Loucy (cell line): ENCODE data around the gene FNTB.

Experiments
- H2AFZ ChIP-seq: fragments of 200-600 bp; sonication (generic); 2 replicates; pipeline ENCODE4 v1.6.0; 2016; ENCODE audit warnings: antibody characterized with exemption, mild to moderate bottlenecking, low read length, moderate library complexity
- H3F3A ChIP-seq: fragments of 200-600 bp; 2 replicates; pipeline ENCODE4 v1.6.0; 2016; ENCODE audit warnings: antibody characterized with exemption, low read depth, mild to moderate bottlenecking
- H3K27me3 ChIP-seq: fragments of 200-600 bp; sonication (generic); 2 replicates; pipeline ENCODE4 v1.6.1; 2014; ENCODE audit warnings: low read length, mild to moderate bottlenecking; ENCODE audit not compliant: insufficient read depth, poor library complexity, severe bottlenecking
- H3K36me3 ChIP-seq: fragments of 200-600 bp; sonication (generic); 2 replicates; pipeline ENCODE4 v1.6.1; 2016; ENCODE audit warnings: low read length; ENCODE audit not compliant: insufficient read depth
- H3K4me1 ChIP-seq: fragments of 200-600 bp; sonication (generic); 2 replicates; pipeline ENCODE4 v1.5.1; 2014; ENCODE audit warnings: low read length, mild to moderate bottlenecking; ENCODE audit not compliant: insufficient read depth, poor library complexity, severe bottlenecking
- H3K4me2 ChIP-seq: fragments of 200-600 bp; sonication (generic); 2 replicates; pipeline ENCODE4 v1.6.0; 2014; ENCODE audit warnings: antibody characterized with exemption, low read length, low read depth, mild to moderate bottlenecking; ENCODE audit not compliant: poor library complexity, severe bottlenecking
- H3K4me3 ChIP-seq: fragments of 200-600 bp; sonication (generic); 2 replicates; pipeline ENCODE4 v1.5.1; 2014; ENCODE audit warnings: low read length, mild to moderate bottlenecking, mixed read lengths; ENCODE audit not compliant: poor library complexity, severe bottlenecking
- H3K79me2 ChIP-seq: fragments of 200-600 bp; sonication (generic); 2 replicates; pipeline ENCODE4 v1.6.1; 2014; ENCODE audit warnings: low read length; ENCODE audit not compliant: insufficient read depth
- H3K9ac ChIP-seq: fragments of 200-600 bp; sonication (generic); 2 replicates; pipeline ENCODE4 v1.6.0; 2014; ENCODE audit warnings: mild to moderate bottlenecking, low read depth, low read length, moderate library complexity; ENCODE audit not compliant: poor library complexity, severe bottlenecking
- H3K9me2 ChIP-seq: fragments of 200-600 bp; sonication (generic); replicated peaks from 2 replicates; pipeline ENCODE4 v1.6.1; 2016; ENCODE audit warnings: low read depth, low read length, mixed read lengths
- H3K9me3 ChIP-seq: fragments of 200-600 bp; sonication (generic); 2 replicates; pipeline ENCODE4 v1.6.1; 2014; ENCODE audit warnings: mild to moderate bottlenecking, antibody characterized with exemption, low read length, low read depth; ENCODE audit not compliant: insufficient read depth
- H4K20me1 ChIP-seq: fragments of 200-600 bp; sonication (generic); 2 replicates; pipeline ENCODE4 v1.6.0; 2014; ENCODE audit warnings: antibody characterized with exemption, low read length, mild to moderate bottlenecking; ENCODE audit not compliant: insufficient read depth, poor library complexity, severe bottlenecking
- CTCF ChIP-seq: fragments of 200-600 bp; sonication (generic); conservative IDR thresholded peaks from 2 replicates; pipeline ENCODE4 v1.5.1; 2014; ENCODE audit warnings: mild to moderate bottlenecking, antibody characterized with exemption, low read length
- EZH2phosphoT487 ChIP-seq: fragments of 200-600 bp; IDR thresholded peaks from 2 replicates; pipeline ENCODE4 v1.6.1; 2018; ENCODE audit warnings: antibody characterized with exemption, mild to moderate bottlenecking, moderate library complexity, borderline replicate concordance

Gene FNTB

GRCh38 chr14:64998455-64998931, 11.8 kb downstream of the FNTB start:
- no peak overlapping the region for H3K4me2 ChIP-seq
- no peaks in the 10 kb centered on the region for H3F3A ChIP-seq
- H3K9me2 ChIP-seq = no peaks in the 10 kb centered on the region
- H3K4me1 ChIP-seq = peaks cover 24% of the 10 kb centered on the region
- no peak overlapping the region for H2AFZ ChIP-seq
- no peaks in the 10 kb centered on the region for H3K27me3 ChIP-seq
- peaks cover 96% of the 10 kb centered on the region for H3K79me2 ChIP-seq
- H3K36me3 ChIP-seq = no peaks in the 10 kb centered on the region
- no peak for TF ChIP-seq CTCF
- TF ChIP-seq EZH2phosphoT487 = no peak
- no peak overlapping the region for H3K4me3 ChIP-seq
- H3K9ac ChIP-seq = no peak overlapping the region
- H3K9me3 ChIP-seq = no peaks in the 10 kb centered on the region
- peaks cover 15% of the 10 kb centered on the region for H4K20me1 ChIP-seq

- H2AFZ ChIP-seq = no peak overlapping the region
- H3K79me2 ChIP-seq = peaks cover 79% of the 10 kb centered on the region
- peaks cover 22% of the 10 kb centered on the region for H3K4me1 ChIP-seq
Measured at GRCh38 chr14:65000898-65001591, 14.3 kb downstream of the FNTB start.

GRCh38 chr14:65001723-65002122, 15.0 kb downstream of the FNTB start:
- Histone ChIP-seq H3K4me3 (no peak overlapping the region), H3K4me2 (no peak overlapping the region), H3K4me1 (peaks cover 18% of the 10 kb centered on the region), H3F3A (no peaks in the 10 kb centered on the region), H3K79me2 (peaks cover 72% of the 10 kb centered on the region), H3K9me2 (no peaks in the 10 kb centered on the region), H3K27me3 (no peaks in the 10 kb centered on the region), H3K9ac (no peak overlapping the region), H3K9me3 (no peaks in the 10 kb centered on the region), H2AFZ (no peak overlapping the region), H4K20me1 (peaks cover 14% of the 10 kb centered on the region), H3K36me3 (peaks cover 26% of the 10 kb centered on the region; the same call in 1 of the 2 replicates)
- TF ChIP-seq CTCF (no peak), EZH2phosphoT487 (no peak)

More at GRCh38 chr14:65000898-65001591, 14.3 kb downstream of the FNTB start:
- H4K20me1 ChIP-seq = peaks cover 15% of the 10 kb centered on the region
- no peak overlapping the region for H3K9ac ChIP-seq
- no peaks in the 10 kb centered on the region for H3K9me2 ChIP-seq
- H3K36me3 ChIP-seq = peaks cover 19% of the 10 kb centered on the region; the same call in 1 of the 2 replicates
- no peaks in the 10 kb centered on the region for H3K27me3 ChIP-seq
- no peak overlapping the region for H3K4me2 ChIP-seq
- no peak for TF ChIP-seq CTCF
- TF ChIP-seq EZH2phosphoT487 = no peak
- no peak overlapping the region for H3K4me3 ChIP-seq
- H3K9me3 ChIP-seq = no peaks in the 10 kb centered on the region
- no peaks in the 10 kb centered on the region for H3F3A ChIP-seq
